HEK293T (cell line): Measurements from ENCODE around the gene PTPRZ1.

ENCODE experiments used
- CTCF ChIA-PET: fragments of 350-600 bp; formaldehyde crosslinking; extraction: SDS; loops from one replicate; lab custom pipeline; 2021; ENCODE audit warnings: antibody characterized with exemption, inconsistent platforms; lab: Yijun Ruan, JAX
- POLR2A ChIA-PET: fragments of 350-600 bp; formaldehyde crosslinking; extraction: SDS; loops from one replicate; lab custom pipeline; 2020; ENCODE audit warnings: antibody characterized with exemption, inconsistent platforms; lab: Yijun Ruan, JAX
- DNase-seq: peaks from one replicate; pipeline ENCODE4 v3.0.0; 2012; ENCODE audit warnings: mixed read lengths; ENCODE audit errors: extremely low spot score
- ARNT ChIP-seq: fragments of 450-650 bp; IDR thresholded peaks from 2 replicates; pipeline ENCODE4 v1.6.1; 2017; ENCODE audit warnings: mild to moderate bottlenecking
- BHLHE40 ChIP-seq: fragments of 450-650 bp; IDR thresholded peaks from 2 replicates; pipeline ENCODE4 v1.6.1; 2016; ENCODE audit warnings: mild to moderate bottlenecking, moderate library complexity, borderline replicate concordance
- CTBP1 ChIP-seq: fragments of 450-650 bp; IDR thresholded peaks from 2 replicates; pipeline ENCODE4 v1.6.1; 2016; ENCODE audit warnings: borderline replicate concordance
- ELF4 ChIP-seq: fragments of 450-650 bp; IDR thresholded peaks from 2 replicates; pipeline ENCODE4 v1.6.1; 2017; ENCODE audit warnings: antibody characterized with exemption
- FOXA1 ChIP-seq: fragments of 450-650 bp; IDR thresholded peaks from 2 replicates; pipeline ENCODE4 v1.6.1; 2016; ENCODE audit warnings: mild to moderate bottlenecking
- FOXK2 ChIP-seq: fragments of 450-650 bp; IDR thresholded peaks from 2 replicates; pipeline ENCODE4 v1.6.1; 2016; ENCODE audit warnings: mild to moderate bottlenecking
- FOXM1 ChIP-seq: fragments of 450-650 bp; IDR thresholded peaks from 2 replicates; pipeline ENCODE4 v1.6.1; 2017; ENCODE audit warnings: mild to moderate bottlenecking, borderline replicate concordance
- HDGF ChIP-seq: fragments of 450-650 bp; IDR thresholded peaks from 2 replicates; pipeline ENCODE4 v1.6.1; 2017; ENCODE audit warnings: antibody characterized with exemption, borderline replicate concordance
- L3MBTL2 ChIP-seq: fragments of 450-650 bp; conservative IDR thresholded peaks from 2 replicates; pipeline ENCODE4 v1.6.1; 2016; ENCODE audit warnings: mild to moderate bottlenecking
- LEF1 ChIP-seq: fragments of 450-650 bp; IDR thresholded peaks from 2 replicates; pipeline ENCODE4 v1.6.1; 2017; ENCODE audit warnings: mild to moderate bottlenecking, borderline replicate concordance
- NFRKB ChIP-seq: fragments of 450-650 bp; IDR thresholded peaks from 2 replicates; pipeline ENCODE4 v1.6.1; 2016; ENCODE audit warnings: mild to moderate bottlenecking, moderate library complexity
- SP1 ChIP-seq: fragments of 450-650 bp; IDR thresholded peaks from 2 replicates; pipeline ENCODE4 v1.6.1; 2017
- SUZ12 ChIP-seq: fragments of 450-650 bp; IDR thresholded peaks from 2 replicates; pipeline ENCODE4 v1.6.1; 2016; ENCODE audit warnings: mild to moderate bottlenecking
- TARDBP ChIP-seq: fragments of 450-650 bp; IDR thresholded peaks from 2 replicates; pipeline ENCODE4 v1.6.1; 2016
- ZNF384 ChIP-seq: fragments of 450-650 bp; IDR thresholded peaks from 2 replicates; pipeline ENCODE4 v1.6.1; 2016
- TF ChIP-seq, protein P1 (sequence below): fragments of 450-650 bp; IDR thresholded peaks from 2 replicates; pipeline ENCODE4 v1.6.1; 2016

The PTPRZ1 gene

DNA sequence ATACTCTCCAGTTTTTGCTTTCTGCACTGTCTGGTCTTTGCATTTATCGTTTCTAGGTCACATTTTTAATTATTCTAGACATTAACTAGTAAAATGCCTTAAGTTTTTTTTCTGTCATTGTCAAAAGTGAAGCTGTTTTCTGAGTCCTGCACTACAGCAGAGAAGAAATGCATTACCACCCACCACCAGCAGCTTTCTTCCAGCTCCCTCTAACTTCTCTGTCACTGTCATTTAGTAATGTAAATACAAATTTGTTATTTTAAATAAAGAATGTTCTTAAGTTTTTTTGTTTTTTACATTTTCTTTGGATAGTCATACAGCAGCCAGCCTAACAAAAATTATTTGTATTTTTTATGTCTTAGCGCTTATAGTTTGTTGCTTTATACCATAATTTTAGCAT is 18.8 kb downstream of the PTPRZ1 start:
- no peak for TF ChIP-seq FOXK2
- no peak for TF ChIP-seq FOXM1
- POLR2A ChIA-PET, result no interaction called here
- CTCF ChIA-PET, result no interaction called here
- no peak for DNase-seq

DNA sequence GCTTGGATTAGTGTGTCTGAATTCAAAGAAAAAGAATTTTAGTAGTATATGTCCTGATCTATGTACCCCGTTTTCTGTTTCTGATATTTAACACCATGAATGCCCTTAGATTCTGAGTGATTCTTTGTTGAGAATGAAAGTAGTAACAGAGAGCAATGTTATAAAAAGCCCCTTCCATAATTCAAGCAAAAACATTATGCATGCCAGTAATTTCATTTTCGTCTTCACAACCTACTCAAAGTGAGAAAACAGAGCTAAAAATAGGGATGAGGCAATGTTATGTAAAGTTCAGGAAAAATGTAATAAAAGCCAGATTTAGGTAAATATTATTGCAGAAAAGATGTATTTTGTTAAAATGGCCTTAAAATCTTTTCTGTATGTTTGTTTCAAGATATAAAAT is 28.1 kb downstream of the PTPRZ1 start:
- POLR2A ChIA-PET, result no interaction called here

GRCh38 chr7:121904120-121904519 is 31.2 kb downstream of the PTPRZ1 start:
- TF ChIP-seq CTBP1 (no peak), TARDBP (no peak), FOXM1 (no peak), HDGF (no peak), SUZ12 (no peak), FOXA1 (no peak), ELF4 (no peak), FOXK2 (no peak)
- TF ChIP-seq, protein P1, sequence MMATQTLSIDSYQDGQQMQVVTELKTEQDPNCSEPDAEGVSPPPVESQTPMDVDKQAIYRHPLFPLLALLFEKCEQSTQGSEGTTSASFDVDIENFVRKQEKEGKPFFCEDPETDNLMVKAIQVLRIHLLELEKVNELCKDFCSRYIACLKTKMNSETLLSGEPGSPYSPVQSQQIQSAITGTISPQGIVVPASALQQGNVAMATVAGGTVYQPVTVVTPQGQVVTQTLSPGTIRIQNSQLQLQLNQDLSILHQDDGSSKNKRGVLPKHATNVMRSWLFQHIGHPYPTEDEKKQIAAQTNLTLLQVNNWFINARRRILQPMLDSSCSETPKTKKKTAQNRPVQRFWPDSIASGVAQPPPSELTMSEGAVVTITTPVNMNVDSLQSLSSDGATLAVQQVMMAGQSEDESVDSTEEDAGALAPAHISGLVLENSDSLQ, result no peak
- ChIA-PET CTCF (no interaction called here), POLR2A (no interaction called here)
- DNase-seq, result no peak

More for the DNA sequence above, 28.1 kb downstream of the PTPRZ1 start:
- TF ChIP-seq, protein P1, result no peak
- TF ChIP-seq ELF4 (no peak), FOXK2 (no peak), SUZ12 (no peak), ARNT (no peak)
- CTCF ChIA-PET, result no interaction called here
- DNase-seq, result no peak

DNA sequence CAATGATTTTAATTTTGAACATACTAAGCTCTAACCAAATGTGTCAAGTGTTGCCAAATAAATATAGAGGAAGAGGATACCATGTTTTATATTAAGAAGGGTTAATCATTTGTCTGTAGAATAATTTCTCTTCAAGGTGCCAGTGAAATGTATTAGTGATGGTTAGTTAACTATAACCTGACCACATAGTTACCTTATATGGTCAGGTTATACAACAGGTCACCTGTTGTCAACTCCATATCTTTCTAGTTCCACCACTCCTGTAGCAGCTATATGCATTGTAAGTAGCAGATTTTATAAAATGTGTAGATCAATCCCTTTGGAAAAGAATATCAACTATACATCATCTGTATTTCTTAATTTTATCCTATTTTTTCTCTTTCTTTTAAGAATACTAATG is 35.1 kb downstream of the PTPRZ1 start:
- CTCF ChIA-PET, result no interaction called here
- DNase-seq, result no peak
- POLR2A ChIA-PET, result interaction anchor here (0.6 kb wide), 1 partner anchor 182 kb away, joined by 3 read pairs; no protein-coding TSS in a partner anchor
- TF ChIP-seq FOXA1 (no peak), HDGF (no peak), NFRKB (no peak), L3MBTL2 (no peak), ZNF384 (no peak), TARDBP (no peak), ARNT (no peak)

- ChIA-PET POLR2A (no interaction called here), CTCF (no interaction called here)
- DNase-seq, result no peak
- TF ChIP-seq FOXK2 (no peak), HDGF (no peak), LEF1 (no peak), ZNF384 (no peak), TARDBP (no peak), CTBP1 (no peak), BHLHE40 (no peak), L3MBTL2 (no peak), ARNT (no peak), FOXM1 (no peak), FOXA1 (no peak), NFRKB (no peak), SUZ12 (no peak), SP1 (no peak), ELF4 (no peak)
- TF ChIP-seq, protein P1, result no peak
These were observed 36.9 kb downstream of the PTPRZ1 start for GRCh38 chr7:121909716-121910345.

GRCh38 chr7:121913947-121914675 is 41.1 kb downstream of the PTPRZ1 start:
- ChIA-PET CTCF (no interaction called here), POLR2A (no interaction called here)
- no peak for DNase-seq

More at GRCh38 chr7:121913947-121914675, 41.1 kb downstream of the PTPRZ1 start:
- TF ChIP-seq, protein P1, result no peak
- no peak for TF ChIP-seq FOXK2
